HG02943 (cell line): Measurements from ENCODE around the gene RAB38.
A peak's percentile ranks its signal among the peaks of the same experiment; 100 is the strongest.

Experiments used
- ATAC-seq: cut with Tn5 transposase; IDR thresholded peaks from one replicate; pipeline ENCODE4 v1.9.1; 2021; ENCODE audit warnings: mild to moderate bottlenecking, low read depth, moderate library complexity; ENCODE audit not compliant: unreplicated experiment

RAB38 gene

GRCh38 chr11:88174709-88175568 is at the start of gene RAB38:
RAB38 (minus strand) TSS chr11:88175443; CDS start chr11:88175384, 59 bp downstream.
- peak; percentile 47 for ATAC-seq

GRCh38 chr11:88213406-88213805 is 38.2 kb upstream of the RAB38 start:
- ATAC-seq, result no peak

- ATAC-seq, result no peak
Observed at GRCh38 chr11:88212300-88212699, 37.1 kb upstream of the RAB38 start.

GRCh38 chr11:88208745-88209144 is 33.5 kb upstream of the RAB38 start:
- no peak for ATAC-seq

DNA sequence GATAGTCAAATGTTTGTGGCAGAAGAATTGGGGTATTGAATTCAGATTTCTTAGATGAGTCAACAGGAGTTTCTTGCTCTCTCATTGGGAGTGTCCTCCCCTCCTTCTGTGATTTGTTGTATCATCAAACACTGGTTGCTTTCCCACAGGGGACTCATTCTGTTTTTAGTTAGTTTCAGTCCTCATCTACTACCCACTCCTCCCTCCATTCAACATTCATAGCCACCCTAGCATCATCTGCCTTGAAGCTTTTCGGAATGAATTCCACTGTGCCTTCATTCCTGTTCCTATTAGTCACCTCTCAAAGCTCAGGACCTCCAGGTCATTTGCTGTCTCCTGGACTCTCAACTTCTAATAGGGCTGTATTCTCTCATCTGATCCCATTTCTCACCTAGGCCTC is 31.5 kb upstream of the RAB38 start:
- ATAC-seq, result no peak

DNA sequence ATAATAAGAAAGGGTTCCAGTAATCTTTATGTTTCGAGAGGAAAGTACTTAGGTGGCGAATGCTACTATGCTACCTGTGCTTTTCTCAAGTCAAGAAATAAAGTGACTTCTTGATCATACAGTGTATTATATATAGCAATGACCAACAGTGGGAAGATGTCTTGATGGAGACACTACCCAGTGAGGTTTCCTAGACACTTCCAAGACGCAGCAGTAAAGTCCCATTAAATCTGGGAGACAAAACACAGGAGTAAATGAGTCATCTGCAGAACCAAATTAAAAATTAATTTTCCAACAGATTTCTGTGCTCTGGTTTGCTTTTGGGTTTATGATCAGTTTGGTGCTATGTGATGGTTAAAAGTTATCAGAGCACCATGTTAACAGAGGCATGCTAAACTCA is 29.1 kb upstream of the RAB38 start:
- ATAC-seq, result no peak

DNA sequence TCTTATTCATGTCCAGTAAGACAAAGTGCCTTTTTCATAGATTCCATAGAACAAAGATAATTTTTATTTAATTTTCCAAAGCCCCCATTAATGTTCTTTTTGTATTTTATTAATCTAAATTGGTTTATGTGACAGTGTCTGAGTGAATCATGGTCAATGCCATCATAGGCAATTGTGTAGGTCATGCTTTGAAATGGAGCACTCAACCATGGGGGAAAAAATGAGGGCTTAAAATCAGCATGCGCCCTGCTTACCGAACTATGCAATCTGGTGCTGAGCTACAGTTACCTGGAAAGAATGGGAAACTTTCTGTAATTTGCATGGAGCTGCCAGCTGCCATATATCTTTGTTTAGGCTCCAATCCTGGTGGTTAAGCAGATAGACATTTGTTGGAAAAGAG is 28.4 kb upstream of the RAB38 start:
- ATAC-seq, result no peak

GRCh38 chr11:88202498-88202897 is 27.3 kb upstream of the RAB38 start:
- ATAC-seq, result no peak

GRCh38 chr11:88196393-88196792 is 21.1 kb upstream of the RAB38 start:
- ATAC-seq, result no peak

DNA sequence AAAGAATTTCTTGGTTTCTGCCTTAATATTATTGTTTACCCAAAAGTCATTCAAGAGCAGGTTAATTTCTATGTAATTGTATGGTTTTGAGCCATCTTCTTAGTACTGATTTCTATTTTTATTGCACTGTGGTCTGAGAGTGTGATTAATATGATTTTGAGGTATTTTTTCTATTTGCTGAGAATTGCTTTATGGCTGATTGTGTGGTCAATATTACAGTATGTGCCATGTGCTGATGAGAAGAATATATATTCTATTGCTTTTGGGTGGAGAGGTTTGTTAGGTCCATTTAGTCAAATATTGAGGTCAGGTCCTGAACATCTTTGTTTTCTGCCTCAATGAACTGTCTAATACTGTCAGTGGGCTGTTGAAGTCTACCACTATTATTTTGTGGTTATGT is 20.7 kb upstream of the RAB38 start:
- no peak for ATAC-seq

GRCh38 chr11:88194990-88195389 is 19.7 kb upstream of the RAB38 start:
- ATAC-seq, result no peak

DNA sequence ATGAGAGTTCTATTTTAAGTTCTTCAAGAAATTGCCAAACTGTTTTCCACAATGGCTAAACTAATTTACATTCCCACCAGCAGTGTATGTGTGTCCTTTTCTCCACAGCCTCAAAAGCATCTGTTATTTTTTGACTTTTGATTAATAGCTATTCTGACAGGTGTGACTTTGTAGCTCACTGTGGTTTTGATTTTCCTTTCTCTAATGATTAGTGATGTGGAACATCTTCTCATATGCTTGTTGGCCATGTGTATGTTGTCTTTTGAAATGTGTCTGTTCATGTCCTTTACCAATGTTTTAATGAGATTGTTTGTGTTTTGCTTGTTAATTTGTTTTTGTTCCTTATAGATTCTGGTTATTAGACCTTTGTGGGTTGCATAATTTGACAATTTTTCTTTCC is 18.0 kb upstream of the RAB38 start:
- no peak for ATAC-seq

DNA sequence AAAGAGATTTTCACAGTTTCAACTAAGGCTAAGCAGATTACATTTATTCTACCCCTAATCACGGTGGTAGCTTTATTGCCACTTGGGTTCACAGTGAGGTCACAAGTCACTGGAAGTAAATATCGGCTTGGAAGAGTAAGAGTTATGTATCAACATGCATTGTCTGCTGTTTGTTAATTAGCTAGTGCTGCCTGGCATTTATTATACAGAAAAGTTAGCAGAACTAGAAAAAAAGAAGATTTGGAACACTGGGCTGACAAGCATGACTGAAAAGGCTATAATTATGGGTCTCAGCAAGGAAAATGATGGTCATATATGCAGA is 13.7 kb upstream of the RAB38 start:
- ATAC-seq, result no peak

- no peak for ATAC-seq
Observed at GRCh38 chr11:88188251-88188931, 13.1 kb upstream of the RAB38 start.

GRCh38 chr11:88183233-88183632 is 8.0 kb upstream of the RAB38 start:
- no peak for ATAC-seq

- ATAC-seq, result no peak
Observed at GRCh38 chr11:88181776-88182175, 6.5 kb upstream of the RAB38 start.

- ATAC-seq, result no peak
Observed at GRCh38 chr11:88179971-88180629, 4.9 kb upstream of the RAB38 start.

DNA sequence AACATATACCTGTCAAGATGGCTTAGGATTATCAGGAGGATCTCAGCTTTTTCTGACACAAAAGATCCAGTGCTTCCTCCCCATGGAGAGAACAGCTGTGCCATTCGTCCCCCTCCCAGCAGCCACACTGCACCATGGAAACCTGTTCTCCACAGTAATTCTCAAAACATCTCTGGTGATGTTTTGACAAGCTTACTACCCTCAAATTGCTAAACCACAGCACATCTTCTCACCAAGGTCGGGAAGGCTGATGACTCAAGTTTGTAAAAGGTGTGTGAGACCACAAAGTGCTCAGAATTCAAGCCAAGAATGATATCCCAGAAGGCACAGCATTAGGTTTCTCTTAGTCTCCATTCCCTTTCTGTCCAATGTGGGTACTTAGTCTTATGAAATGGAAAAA is 3.9 kb upstream of the RAB38 start:
- peak; percentile 52 for ATAC-seq

- no peak for ATAC-seq
Observed at GRCh38 chr11:88178191-88178590, 2.9 kb upstream of the RAB38 start.

DNA sequence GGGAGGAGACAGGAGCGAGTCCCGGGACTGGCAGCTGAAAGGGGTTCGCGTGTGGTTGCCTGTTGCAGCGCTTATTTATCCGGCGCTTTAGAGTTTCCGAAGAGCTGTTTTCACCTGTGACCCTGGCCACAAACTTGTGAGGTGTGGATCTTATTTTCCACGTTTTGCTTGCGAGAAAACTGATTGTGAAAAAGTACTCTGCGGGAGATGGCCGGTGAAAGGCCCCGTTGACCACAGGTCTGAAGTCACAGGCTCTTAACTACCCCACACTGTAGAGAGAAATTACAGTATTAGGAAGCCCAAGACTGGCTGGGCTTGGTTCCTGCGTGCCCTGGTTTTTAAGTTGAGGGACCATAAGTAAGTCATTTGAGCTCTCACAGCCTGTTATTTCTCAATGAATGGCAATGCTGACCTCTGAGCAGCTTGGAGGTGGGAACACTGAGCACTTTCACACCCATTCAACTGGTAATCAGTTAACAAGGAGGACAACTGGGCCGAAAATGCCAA is 379 bp upstream of the RAB38 start:
- peak; percentile 31 for ATAC-seq

DNA sequence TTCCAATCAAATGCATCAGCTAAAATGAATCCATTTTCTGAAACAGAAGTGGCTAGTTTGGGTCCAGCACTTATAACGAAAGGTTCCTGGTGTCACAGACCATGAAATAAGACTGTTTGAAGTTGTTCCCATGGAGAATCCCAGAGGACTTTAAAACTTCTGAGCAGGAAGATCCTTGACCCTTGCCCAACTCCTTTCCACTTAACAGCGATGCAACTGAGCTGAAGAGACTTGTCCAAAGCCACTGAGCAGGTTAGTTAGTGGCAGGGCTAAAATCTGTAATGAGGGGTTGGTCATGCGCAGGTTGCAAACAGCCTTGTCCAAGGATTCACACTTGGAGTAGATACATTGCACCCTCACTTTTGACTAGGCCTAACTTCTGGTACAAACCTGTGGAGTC is 1.3 kb downstream of the RAB38 start:
- ATAC-seq, result no peak
